ENCODE results near the gene SYPL2. TPM values are rescaled to one million over a fixed set of nuclear protein-coding genes. Genes with fewer than 3 reads are reported as not detected.

The SYPL2 gene
- total RNA-seq, 1 experiment from 2014 or later: 2.5 TPM

GRCh38 chr1:109528712-109529111, 62.4 kb downstream of the SYPL2 start:
- Histone ChIP-seq H2BK12ac (ENCODE audit: insufficient read length, low read depth, low read length) (no peak overlapping the region), H3K23ac (ENCODE audit: insufficient read length, low read depth, low read length) (no peak overlapping the region), H3K9ac (ENCODE audit: extremely low read depth, insufficient read length, low read length) (no peak overlapping the region), H3K9me3 (ENCODE audit: control insufficient read depth, low read depth, low read length) (no peaks in the 10 kb centered on the region), H3K14ac (ENCODE audit: insufficient read depth, low read length) (no peak overlapping the region; the same call in 1 of the 2 replicates), H3K27ac (ENCODE audit: insufficient read length, low read depth, low read length) (no peak overlapping the region), H2AFZ (ENCODE audit: low read length) (no peak overlapping the region), H3K4ac (ENCODE audit: low read depth, low read length) (no peak overlapping the region), H4K8ac (replicated peaks; ENCODE audit: insufficient read length, low read depth, low read length) (no peak overlapping the region), H2BK20ac (ENCODE audit: low read depth, low read length, poor library complexity, severe bottlenecking) (no peak overlapping the region), H2BK5ac (ENCODE audit: insufficient read length, low read length) (no peak overlapping the region), H3K4me1 (ENCODE audit: insufficient read depth, low read length) (no peaks in the 10 kb centered on the region), H3K56ac (ENCODE audit: insufficient read length, low read depth, low read length) (no peak overlapping the region), H2BK15ac (ENCODE audit: low read depth, low read length) (no peak overlapping the region), H3K27me3 (ENCODE audit: insufficient read depth, low read length) (no peaks in the 10 kb centered on the region), H3K79me1 (ENCODE audit: insufficient read depth, low read depth, low read length, poor library complexity, severe bottlenecking) (no peaks in the 10 kb centered on the region), H4K20me1 (ENCODE audit: control insufficient read depth, insufficient read depth, insufficient read length) (no peaks in the 10 kb centered on the region), H3K18ac (ENCODE audit: insufficient read length, low read depth, low read length) (no peak overlapping the region), H2BK120ac (ENCODE audit: low read depth, low read length, poor library complexity, severe bottlenecking) (no peak overlapping the region), H4K91ac (ENCODE audit: insufficient read length, low read depth, low read length) (no peak overlapping the region), H3T11ph (ENCODE audit: low read length) (no peak overlapping the region), H4K5ac (ENCODE audit: insufficient read length, low read depth, low read length) (no peak overlapping the region), H3K23me2 (ENCODE audit: insufficient read length, low read depth, low read length, poor library complexity, severe bottlenecking) (peaks cover 4% of the 10 kb centered on the region), H2AK5ac (ENCODE audit: insufficient read length, low read length) (no peak overlapping the region), H3K4me2 (ENCODE audit: insufficient read depth, insufficient read length, low read length) (no peak overlapping the region), H3K79me2 (ENCODE audit: insufficient read depth, low read length) (no peaks in the 10 kb centered on the region)
- Mint-ChIP-seq H3K4me1 (peaks cover 4 to 8% of the 10 kb centered on the region in 2 experiments), H3K27me3 (ENCODE audit: low read depth) (peaks cover 20% of the 10 kb centered on the region), H3K9me3 (no peaks in the 10 kb centered on the region; a peak in 1 of 5 replicates), H3K4me3 (no peak overlapping the region), H3K27ac (no peak overlapping the region), H3K36me3 (ENCODE audit: insufficient read depth in 1 of 3, low read depth in 3 of 3) (no peaks in the 10 kb centered on the region)
- no CpG with 5 or more reads among the region's 3 CpGs for WGBS (ENCODE audit: extremely low coverage, insufficient read length, low lambda C conversion rate)
- TF ChIP-seq CTCF (conservative IDR thresholded peaks at IDR 0.05): no peak
- DNase-seq: no peak
